Peyer's patch (tissue), 4 donors: Measurements from ENCODE around the gene ANTKMT.

Source experiments
- POLR2A ChIP-seq, 2 donors: fragments of 450-650 bp; IDR thresholded peaks; one replicate each; pipeline ENCODE4 v1.5.1; 2017; ENCODE audit warnings: antibody characterized with exemption in 2 of 2, mild to moderate bottlenecking in 2 of 2, moderate library complexity in 2 of 2
- TF ChIP-seq, protein P1 (sequence below), 6 experiments: fragments of 450-650 bp in 4 of 6; fragments of 200-600 bp in 2 of 6; sonication (generic) in 1 of 6; IDR thresholded peaks; one replicate each; pipeline ENCODE4 v1.5.1; 2017 to 2019; ENCODE audit warnings: antibody characterized with exemption in 6 of 6, mild to moderate bottlenecking in 3 of 6, moderate library complexity in 1 of 6

DNA sequence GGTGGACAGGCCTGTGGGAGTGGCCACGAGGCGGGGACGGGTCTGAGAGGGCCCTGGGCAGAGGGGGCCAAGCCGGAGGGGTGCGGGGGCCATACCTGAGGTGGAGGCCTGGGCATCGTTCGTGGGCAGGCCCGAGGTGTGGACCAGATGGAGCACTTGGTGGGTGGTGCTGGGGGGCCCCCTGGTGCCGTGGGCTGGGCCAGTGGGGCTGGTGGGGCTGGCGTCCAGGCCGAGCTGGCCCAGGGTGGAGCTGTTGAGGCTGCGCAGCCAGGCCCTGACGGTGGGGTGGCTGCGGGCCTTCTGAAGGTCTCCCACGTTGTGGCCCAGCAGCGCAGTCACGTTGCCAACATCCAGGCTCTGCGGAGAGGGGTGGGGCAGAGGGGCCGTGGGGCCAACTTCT lies 49.0 kb downstream of the ANTKMT start:
- TF ChIP-seq, protein P1, sequence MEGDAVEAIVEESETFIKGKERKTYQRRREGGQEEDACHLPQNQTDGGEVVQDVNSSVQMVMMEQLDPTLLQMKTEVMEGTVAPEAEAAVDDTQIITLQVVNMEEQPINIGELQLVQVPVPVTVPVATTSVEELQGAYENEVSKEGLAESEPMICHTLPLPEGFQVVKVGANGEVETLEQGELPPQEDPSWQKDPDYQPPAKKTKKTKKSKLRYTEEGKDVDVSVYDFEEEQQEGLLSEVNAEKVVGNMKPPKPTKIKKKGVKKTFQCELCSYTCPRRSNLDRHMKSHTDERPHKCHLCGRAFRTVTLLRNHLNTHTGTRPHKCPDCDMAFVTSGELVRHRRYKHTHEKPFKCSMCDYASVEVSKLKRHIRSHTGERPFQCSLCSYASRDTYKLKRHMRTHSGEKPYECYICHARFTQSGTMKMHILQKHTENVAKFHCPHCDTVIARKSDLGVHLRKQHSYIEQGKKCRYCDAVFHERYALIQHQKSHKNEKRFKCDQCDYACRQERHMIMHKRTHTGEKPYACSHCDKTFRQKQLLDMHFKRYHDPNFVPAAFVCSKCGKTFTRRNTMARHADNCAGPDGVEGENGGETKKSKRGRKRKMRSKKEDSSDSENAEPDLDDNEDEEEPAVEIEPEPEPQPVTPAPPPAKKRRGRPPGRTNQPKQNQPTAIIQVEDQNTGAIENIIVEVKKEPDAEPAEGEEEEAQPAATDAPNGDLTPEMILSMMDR (IDR thresholded peaks at IDR 0.05): no peak
- no peak for TF ChIP-seq POLR2A (IDR thresholded peaks at IDR 0.05)
